Hepatocyte (in vitro differentiated cells): ENCODE data around the gene MMS19. TPM values are rescaled to one million over a fixed set of nuclear protein-coding genes. Genes with fewer than 3 reads are reported as not detected.

Experiments used
- DNase-seq: peaks from one replicate; pipeline ENCODE4 v3.0.0-alpha.2; 2016; ENCODE audit warnings: low spot score
- H2AFZ ChIP-seq: fragments of 200-600 bp; sonication (generic); 2 replicates; pipeline ENCODE4 v1.6.0; 2016; ENCODE audit warnings: antibody characterized with exemption, mild to moderate bottlenecking
- H3K27ac ChIP-seq: fragments of 200-600 bp; sonication (generic); 2 replicates; pipeline ENCODE4 v1.5.1; 2016; ENCODE audit warnings: mild to moderate bottlenecking
- H3K27me3 ChIP-seq: fragments of 200-600 bp; sonication (generic); 2 replicates; pipeline ENCODE4 v1.6.1; 2016
- H3K36me3 ChIP-seq: fragments of 200-600 bp; sonication (generic); replicated peaks from 2 replicates; pipeline ENCODE4 v1.5.1; 2016; ENCODE audit warnings: low read depth; ENCODE audit not compliant: insufficient read depth
- H3K4me1 ChIP-seq: fragments of 200-600 bp; sonication (generic); 2 replicates; pipeline ENCODE4 v1.5.1; 2016; ENCODE audit warnings: mild to moderate bottlenecking, moderate library complexity; ENCODE audit not compliant: insufficient read depth
- H3K4me2 ChIP-seq: fragments of 200-600 bp; sonication (generic); 2 replicates; pipeline ENCODE4 v1.6.0; 2016
- H3K4me3 ChIP-seq: fragments of 200-600 bp; sonication (generic); 2 replicates; pipeline ENCODE4 v1.5.1; 2016; ENCODE audit warnings: mild to moderate bottlenecking
- H3K79me2 ChIP-seq: fragments of 200-600 bp; sonication (generic); 2 replicates; pipeline ENCODE4 v1.6.0; 2017; ENCODE audit warnings: mild to moderate bottlenecking
- H3K9me2 ChIP-seq: fragments of 200-600 bp; sonication (generic); replicated peaks from 2 replicates; pipeline ENCODE4 v1.6.0; 2017; ENCODE audit warnings: mild to moderate bottlenecking; ENCODE audit not compliant: insufficient read depth
- H3K9me3 ChIP-seq: fragments of 200-600 bp; sonication (generic); 2 replicates; pipeline ENCODE4 v1.5.1; 2016; ENCODE audit warnings: low read depth, mild to moderate bottlenecking
- H4K20me1 ChIP-seq: fragments of 200-600 bp; sonication (generic); 2 replicates; pipeline ENCODE4 v1.6.0; 2016; ENCODE audit warnings: mild to moderate bottlenecking; ENCODE audit not compliant: insufficient read depth, poor library complexity, severe bottlenecking
- CTCF ChIP-seq: fragments of 200-600 bp; sonication (generic); IDR thresholded peaks from 2 replicates; pipeline ENCODE4 v1.5.1; 2016; ENCODE audit warnings: antibody characterized with exemption, mild to moderate bottlenecking; ENCODE audit not compliant: poor library complexity
- EZH2 ChIP-seq: fragments of 200-600 bp; sonication (generic); IDR thresholded peaks from 2 replicates; pipeline ENCODE4 v1.6.1; 2016; ENCODE audit warnings: antibody characterized with exemption, mild to moderate bottlenecking, borderline replicate concordance
- EZH2phosphoT487 ChIP-seq: fragments of 200-600 bp; sonication (generic); IDR thresholded peaks from one replicate; pipeline ENCODE4 v1.6.1; 2018; ENCODE audit warnings: antibody characterized with exemption, mild to moderate bottlenecking, low read depth, moderate library complexity; ENCODE audit not compliant: unreplicated experiment, severe bottlenecking
- WGBS: methylation state at CpG from one replicate; pipeline ENCODE4 v1.1.6; 2016; ENCODE audit warnings: low lambda C conversion rate; ENCODE audit errors: missing lambda C conversion rate; 5-methylcytosine and 5-hydroxymethylcytosine counted together
- polyA plus RNA-seq: library from polyadenylated mRNA; unstranded; fragments of >200 nt; fragmentation: Nextera tagmentation; extraction: Ambion mirVana; gene quantifications from 2 replicates; pipeline ENCODE4 v1.2.1, GENCODE V29; 2016
- total RNA-seq: library from RNA; depleted of rRNA; stranded (reverse); fragments of >200 nt; gene quantifications from 2 replicates; pipeline ENCODE4 v1.2.3, GENCODE V29; 2014

Gene MMS19
- total and polyA plus RNA-seq, 2 experiments from 2014 or later = 58.4 to 68.6 TPM

GRCh38 chr10:97466755-97467154, 31.5 kb downstream of the MMS19 start:
- no peaks in the 10 kb centered on the region for H3K9me3 ChIP-seq
- DNase-seq = no peak
- TF ChIP-seq EZH2 (no peak), CTCF (no peak), EZH2phosphoT487 (no peak)
- WGBS = 88% methylated on average over 4 of the region's 4 CpGs
- no peaks in the 10 kb centered on the region for H4K20me1 ChIP-seq
- no peaks in the 10 kb centered on the region for H3K79me2 ChIP-seq
- H3K27ac ChIP-seq = no peak overlapping the region
- H2AFZ ChIP-seq = no peak overlapping the region
- H3K27me3 ChIP-seq = no peaks in the 10 kb centered on the region
- H3K4me1 ChIP-seq = peaks cover 7% of the 10 kb centered on the region
- no peaks in the 10 kb centered on the region for H3K9me2 ChIP-seq
- H3K4me2 ChIP-seq = no peak overlapping the region
- no peaks in the 10 kb centered on the region for H3K36me3 ChIP-seq
- no peak overlapping the region for H3K4me3 ChIP-seq

GRCh38 chr10:97465982-97466381, 32.2 kb downstream of the MMS19 start:
- peaks cover 7% of the 10 kb centered on the region for H3K4me1 ChIP-seq
- no peak overlapping the region for H3K27ac ChIP-seq
- 96% methylated on average over 7 of the region's 7 CpGs for WGBS
- no peak overlapping the region for H3K4me3 ChIP-seq
- no peaks in the 10 kb centered on the region for H3K9me2 ChIP-seq
- H3K9me3 ChIP-seq = no peaks in the 10 kb centered on the region
- H3K79me2 ChIP-seq = no peaks in the 10 kb centered on the region
- no peaks in the 10 kb centered on the region for H3K36me3 ChIP-seq
- H3K27me3 ChIP-seq = no peaks in the 10 kb centered on the region
- DNase-seq = no peak
- TF ChIP-seq EZH2 (no peak), CTCF (no peak)
- no peak overlapping the region for H2AFZ ChIP-seq
- no peak overlapping the region for H3K4me2 ChIP-seq
- no peaks in the 10 kb centered on the region for H4K20me1 ChIP-seq

- Histone ChIP-seq H3K4me2 (no peak overlapping the region), H3K27me3 (no peaks in the 10 kb centered on the region), H3K79me2 (no peaks in the 10 kb centered on the region), H3K27ac (peak overlapping the region; percentile 44), H3K4me1 (peaks cover 7% of the 10 kb centered on the region), H2AFZ (no peak overlapping the region), H3K36me3 (no peaks in the 10 kb centered on the region), H3K4me3 (no peak overlapping the region), H4K20me1 (no peaks in the 10 kb centered on the region), H3K9me2 (no peaks in the 10 kb centered on the region), H3K9me3 (no peaks in the 10 kb centered on the region)
- no peak for TF ChIP-seq CTCF
- TF ChIP-seq EZH2 = no peak
- no peak for TF ChIP-seq EZH2phosphoT487
- WGBS = 71% methylated on average over 1 of the region's 1 CpG
- no peak for DNase-seq
Measured at GRCh38 chr10:97464226-97464625, 34.0 kb downstream of the MMS19 start.
